ENCODE measurements around the gene PEX11A.

The PEX11A gene, protein sequence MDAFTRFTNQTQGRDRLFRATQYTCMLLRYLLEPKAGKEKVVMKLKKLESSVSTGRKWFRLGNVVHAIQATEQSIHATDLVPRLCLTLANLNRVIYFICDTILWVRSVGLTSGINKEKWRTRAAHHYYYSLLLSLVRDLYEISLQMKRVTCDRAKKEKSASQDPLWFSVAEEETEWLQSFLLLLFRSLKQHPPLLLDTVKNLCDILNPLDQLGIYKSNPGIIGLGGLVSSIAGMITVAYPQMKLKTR

DNA sequence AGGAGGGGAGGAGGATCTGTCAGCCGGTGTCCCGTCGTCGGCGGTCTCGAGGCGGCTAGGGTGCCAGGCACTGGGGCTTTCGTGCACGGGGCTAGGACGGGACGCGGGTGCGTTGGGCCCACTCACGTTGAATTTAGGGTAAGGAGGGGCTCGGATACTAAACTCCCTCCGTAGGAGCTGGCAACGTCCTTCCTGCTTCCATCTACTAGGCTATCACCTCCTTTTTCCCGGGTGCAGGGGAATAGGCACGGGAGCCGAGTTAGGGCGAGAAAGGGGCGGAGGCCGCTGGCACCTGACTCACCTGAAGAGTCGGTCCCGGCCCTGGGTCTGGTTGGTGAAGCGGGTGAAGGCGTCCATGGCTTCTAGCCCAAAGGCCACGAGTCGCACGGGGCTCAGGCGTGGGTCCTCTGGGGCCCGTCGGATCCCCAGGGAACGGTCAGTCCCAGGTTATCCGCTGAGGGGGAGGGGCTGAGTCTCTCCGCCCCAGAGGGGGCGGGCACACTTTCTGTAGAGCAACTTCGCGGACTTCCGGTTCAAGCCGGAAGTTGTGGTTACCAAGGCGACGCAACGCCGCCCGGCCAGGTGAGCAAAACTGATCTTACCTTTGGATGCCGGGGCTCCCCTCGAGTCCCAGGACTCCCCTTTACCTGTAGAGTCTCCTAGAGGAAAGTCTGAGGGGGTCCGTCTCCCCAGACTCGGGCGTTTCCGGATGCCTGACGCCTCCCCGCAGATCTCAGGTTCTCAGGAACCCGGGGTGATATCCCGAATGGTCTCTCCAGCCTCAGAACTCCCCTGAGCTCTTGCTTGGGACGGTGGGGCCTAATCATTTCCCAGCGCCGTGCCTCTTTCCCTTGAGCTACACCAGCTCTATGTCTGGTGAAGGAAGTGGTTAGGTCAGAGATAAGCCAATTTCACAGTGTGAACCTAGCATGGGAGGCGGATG lies at the start of gene PEX11A, which contains the start of gene WDR93:
Gene PEX11A (minus strand): TSS at position 479 of the 943 bp plus-strand sequence. CDS start 122 bp downstream, at position 357.
Gene WDR93 (plus strand): TSS at position 536 of the 943 bp plus-strand sequence. CDS start 10,936 bp downstream, outside the sequence.
- peak; percentile 91 for DNase-seq (ENCODE audit: low spot score)
- H3K27ac ChIP-seq, result peak within 1 kb of the TSS; percentile 59
- CTCF ChIA-PET, result no interaction called here

DNA sequence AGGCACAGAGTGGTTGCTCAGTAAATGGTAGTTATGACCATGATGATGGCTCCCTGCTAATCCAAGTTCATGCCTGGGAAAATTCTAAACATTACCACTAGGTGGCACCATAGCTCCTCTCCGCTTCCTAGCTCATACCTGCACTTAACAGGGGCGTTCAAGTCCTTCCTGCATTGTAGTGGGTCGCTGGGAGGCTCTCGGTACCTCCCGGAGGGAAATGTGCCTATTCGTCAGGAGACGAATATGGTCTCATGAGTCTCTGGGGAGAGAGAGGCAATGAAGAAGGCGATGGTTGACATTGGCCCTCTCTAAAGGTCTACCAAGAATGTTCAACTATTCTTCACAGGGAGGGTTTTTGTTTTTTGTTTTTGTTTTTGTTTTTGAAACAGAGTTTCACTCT lies 49.6 kb upstream of the PEX11A start:
- CTCF ChIA-PET, result interaction anchor here (0.6 to 1.6 kb wide), 15 partner anchors 9 to 347 kb away, joined by 3 to 11 read pairs (median 4); partner anchors contain the start of gene MESP1
- DNase-seq (ENCODE audit: low spot score), result peak; percentile 80
- POLR2A ChIA-PET (ENCODE audit: low non-redundant PET), result no interaction called here
- H3K27ac ChIP-seq, result no peak overlapping the region
- TF ChIP-seq, protein P1, sequence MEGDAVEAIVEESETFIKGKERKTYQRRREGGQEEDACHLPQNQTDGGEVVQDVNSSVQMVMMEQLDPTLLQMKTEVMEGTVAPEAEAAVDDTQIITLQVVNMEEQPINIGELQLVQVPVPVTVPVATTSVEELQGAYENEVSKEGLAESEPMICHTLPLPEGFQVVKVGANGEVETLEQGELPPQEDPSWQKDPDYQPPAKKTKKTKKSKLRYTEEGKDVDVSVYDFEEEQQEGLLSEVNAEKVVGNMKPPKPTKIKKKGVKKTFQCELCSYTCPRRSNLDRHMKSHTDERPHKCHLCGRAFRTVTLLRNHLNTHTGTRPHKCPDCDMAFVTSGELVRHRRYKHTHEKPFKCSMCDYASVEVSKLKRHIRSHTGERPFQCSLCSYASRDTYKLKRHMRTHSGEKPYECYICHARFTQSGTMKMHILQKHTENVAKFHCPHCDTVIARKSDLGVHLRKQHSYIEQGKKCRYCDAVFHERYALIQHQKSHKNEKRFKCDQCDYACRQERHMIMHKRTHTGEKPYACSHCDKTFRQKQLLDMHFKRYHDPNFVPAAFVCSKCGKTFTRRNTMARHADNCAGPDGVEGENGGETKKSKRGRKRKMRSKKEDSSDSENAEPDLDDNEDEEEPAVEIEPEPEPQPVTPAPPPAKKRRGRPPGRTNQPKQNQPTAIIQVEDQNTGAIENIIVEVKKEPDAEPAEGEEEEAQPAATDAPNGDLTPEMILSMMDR (conservative IDR thresholded peaks at IDR 0.05; ENCODE audit: low read depth), result peak; percentile 98

More for the DNA sequence above, at the start of gene PEX11A, which contains the start of gene WDR93:
- TF ChIP-seq, protein P1 (conservative IDR thresholded peaks at IDR 0.05; ENCODE audit: low read depth), result no peak
- POLR2A ChIA-PET (ENCODE audit: low non-redundant PET), result interaction anchor here (0.5 kb wide), 1 partner anchor 113 kb away, joined by 3 read pairs; no protein-coding TSS in a partner anchor

- ChIA-PET CTCF (interaction anchor here (0.9 kb wide), 1 partner anchor 147 kb away, joined by 3 read pairs; no protein-coding TSS in a partner anchor), POLR2A (ENCODE audit: low non-redundant PET) (no interaction called here)
- TF ChIP-seq, protein P1 (conservative IDR thresholded peaks at IDR 0.05; ENCODE audit: low read depth), result no peak
- H3K27ac ChIP-seq, result no peak overlapping the region
- DNase-seq (ENCODE audit: low spot score), result no peak
These were observed 45.2 kb upstream of the PEX11A start for GRCh38 chr15:89735773-89736172.

GRCh38 chr15:89732451-89733172 lies 42.1 kb upstream of the PEX11A start:
- TF ChIP-seq, protein P1 (conservative IDR thresholded peaks at IDR 0.05; ENCODE audit: low read depth), result no peak
- no peak for DNase-seq (ENCODE audit: low spot score)
- ChIA-PET CTCF (no interaction called here), POLR2A (ENCODE audit: low non-redundant PET) (no interaction called here)
- H3K27ac ChIP-seq, result no peak overlapping the region

DNA sequence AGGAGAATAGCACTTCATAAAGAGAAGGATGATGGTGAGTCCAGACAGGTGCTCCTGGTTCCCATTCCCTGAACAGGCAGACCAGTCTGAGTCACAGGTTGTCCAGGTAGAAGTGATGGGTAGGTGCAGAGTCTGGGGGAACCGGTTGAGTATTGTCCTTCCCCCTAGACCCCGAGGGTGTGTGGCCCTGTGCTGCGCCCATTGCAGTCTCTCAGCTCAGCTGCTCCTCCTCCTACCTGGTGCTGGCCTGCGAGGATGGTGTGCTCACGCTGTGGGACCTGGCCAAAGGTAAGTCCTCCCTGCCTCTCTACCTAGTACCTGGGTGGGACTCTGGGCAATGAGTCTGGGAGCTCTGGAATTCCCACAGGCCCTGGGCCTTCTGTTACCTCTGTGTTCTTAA lies 40.7 kb upstream of the PEX11A start:
- H3K27ac ChIP-seq, result no peak overlapping the region
- ChIA-PET CTCF (interaction anchor here (0.6 kb wide), 1 partner anchor 115 kb away, joined by 3 read pairs; no protein-coding TSS in a partner anchor), POLR2A (ENCODE audit: low non-redundant PET) (no interaction called here)
- TF ChIP-seq, protein P1 (conservative IDR thresholded peaks at IDR 0.05; ENCODE audit: low read depth), result no peak
- no peak for DNase-seq (ENCODE audit: low spot score)
